Measurements from ENCODE around the gene RAP2A. TPM values are rescaled to one million over a fixed set of nuclear protein-coding genes. Genes with fewer than 3 reads are reported as not detected.

Gene RAP2A
- total RNA-seq, 1 donor from 2014 or later, result 42.5 TPM

DNA sequence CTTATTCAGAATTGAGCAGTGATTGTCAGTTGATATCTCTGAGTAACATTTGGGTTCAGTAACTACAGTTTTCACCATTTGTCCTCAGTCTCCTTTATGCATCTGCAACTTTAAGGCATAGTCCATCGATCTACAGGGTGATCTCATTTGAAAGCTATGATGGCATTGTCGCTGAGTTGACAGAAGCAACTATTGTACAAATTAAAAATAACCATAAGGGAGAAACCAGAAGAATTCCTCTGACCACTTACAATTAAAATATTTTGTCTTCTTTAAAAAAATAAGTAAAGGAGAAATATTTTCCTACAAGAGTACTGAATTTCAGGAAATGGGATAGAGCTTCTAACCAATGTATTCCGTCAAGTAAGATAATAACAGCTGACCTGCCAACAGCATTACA lies 30.6 kb downstream of the RAP2A start:
- intact Hi-C loops (cut with DNase I), result no loop called here
- Histone ChIP-seq H3K4me1 (no peaks in the 10 kb centered on the region), H3K27me3 (ENCODE audit: low read depth) (no peaks in the 10 kb centered on the region), H3K4me3 (no peak overlapping the region), H3K9me3 (no peaks in the 10 kb centered on the region), H3K36me3 (peaks cover 18% of the 10 kb centered on the region), H3K27ac (no peak overlapping the region)
- TF ChIP-seq, protein P1, sequence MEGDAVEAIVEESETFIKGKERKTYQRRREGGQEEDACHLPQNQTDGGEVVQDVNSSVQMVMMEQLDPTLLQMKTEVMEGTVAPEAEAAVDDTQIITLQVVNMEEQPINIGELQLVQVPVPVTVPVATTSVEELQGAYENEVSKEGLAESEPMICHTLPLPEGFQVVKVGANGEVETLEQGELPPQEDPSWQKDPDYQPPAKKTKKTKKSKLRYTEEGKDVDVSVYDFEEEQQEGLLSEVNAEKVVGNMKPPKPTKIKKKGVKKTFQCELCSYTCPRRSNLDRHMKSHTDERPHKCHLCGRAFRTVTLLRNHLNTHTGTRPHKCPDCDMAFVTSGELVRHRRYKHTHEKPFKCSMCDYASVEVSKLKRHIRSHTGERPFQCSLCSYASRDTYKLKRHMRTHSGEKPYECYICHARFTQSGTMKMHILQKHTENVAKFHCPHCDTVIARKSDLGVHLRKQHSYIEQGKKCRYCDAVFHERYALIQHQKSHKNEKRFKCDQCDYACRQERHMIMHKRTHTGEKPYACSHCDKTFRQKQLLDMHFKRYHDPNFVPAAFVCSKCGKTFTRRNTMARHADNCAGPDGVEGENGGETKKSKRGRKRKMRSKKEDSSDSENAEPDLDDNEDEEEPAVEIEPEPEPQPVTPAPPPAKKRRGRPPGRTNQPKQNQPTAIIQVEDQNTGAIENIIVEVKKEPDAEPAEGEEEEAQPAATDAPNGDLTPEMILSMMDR (IDR thresholded peaks at IDR 0.05), result no peak
- DNase-seq (no peak), ATAC-seq (no peak)

DNA sequence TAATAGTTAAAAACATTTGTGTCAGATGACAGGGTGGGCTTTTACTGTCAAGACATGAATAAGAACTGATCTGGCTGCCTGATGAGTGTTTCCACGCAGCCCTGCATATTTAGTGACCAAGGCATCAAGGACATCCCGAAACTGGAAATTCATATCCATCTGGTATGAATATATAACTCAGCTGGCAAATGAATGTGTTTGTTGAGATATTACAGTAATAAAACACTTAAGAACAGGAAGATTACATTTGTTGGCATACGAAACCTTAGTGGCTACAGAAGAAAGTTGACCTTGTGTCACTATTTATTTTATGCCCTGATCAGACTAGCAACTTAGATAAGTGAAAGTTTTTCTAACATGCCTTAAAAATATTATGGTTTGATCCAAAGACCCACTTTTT lies 32.8 kb downstream of the RAP2A start:
- intact Hi-C loops (cut with DNase I), result no loop called here
- no peak overlapping the region for H3K4me3 ChIP-seq
- DNase-seq (no peak), ATAC-seq (no peak)
- H3K9me3 ChIP-seq, result no peaks in the 10 kb centered on the region
- H3K27ac ChIP-seq, result no peak overlapping the region
- H3K36me3 ChIP-seq, result peaks cover 18% of the 10 kb centered on the region
- no peaks in the 10 kb centered on the region for H3K27me3 ChIP-seq (ENCODE audit: low read depth)
- TF ChIP-seq, protein P1 (IDR thresholded peaks at IDR 0.05), result no peak
- H3K4me1 ChIP-seq, result no peaks in the 10 kb centered on the region

- Histone ChIP-seq H3K4me1 (no peaks in the 10 kb centered on the region), H3K36me3 (peaks cover 18% of the 10 kb centered on the region), H3K27ac (no peak overlapping the region), H3K27me3 (ENCODE audit: low read depth) (no peaks in the 10 kb centered on the region), H3K4me3 (no peak overlapping the region), H3K9me3 (no peaks in the 10 kb centered on the region)
- no peak for ATAC-seq
- DNase-seq, result no peak
- TF ChIP-seq, protein P1 (IDR thresholded peaks at IDR 0.05), result no peak
- intact Hi-C loops (cut with DNase I), result no loop called here
These were observed 34.4 kb downstream of the RAP2A start for GRCh38 chr13:97468331-97468730.

GRCh38 chr13:97471711-97472110 lies 37.7 kb downstream of the RAP2A start:
- no peaks in the 10 kb centered on the region for H3K36me3 ChIP-seq
- H3K27ac ChIP-seq, result no peak overlapping the region
- no peak overlapping the region for H3K4me3 ChIP-seq
- TF ChIP-seq, protein P1 (IDR thresholded peaks at IDR 0.05), result no peak
- H3K27me3 ChIP-seq (ENCODE audit: low read depth), result no peaks in the 10 kb centered on the region
- H3K9me3 ChIP-seq, result no peaks in the 10 kb centered on the region
- intact Hi-C loops (cut with DNase I), result no loop called here
- ATAC-seq (no peak), DNase-seq (no peak)
- H3K4me1 ChIP-seq, result peaks cover 8% of the 10 kb centered on the region

GRCh38 chr13:97474349-97474980 lies 40.5 kb downstream of the RAP2A start:
- Histone ChIP-seq H3K27me3 (ENCODE audit: low read depth) (no peaks in the 10 kb centered on the region), H3K27ac (no peak overlapping the region), H3K36me3 (no peaks in the 10 kb centered on the region), H3K4me3 (no peak overlapping the region), H3K9me3 (no peaks in the 10 kb centered on the region), H3K4me1 (peaks cover 8% of the 10 kb centered on the region)
- DNase-seq, result no peak
- TF ChIP-seq, protein P1 (IDR thresholded peaks at IDR 0.05), result no peak
- no peak for ATAC-seq
- intact Hi-C loops (cut with DNase I), result no loop called here

Measured in lower lobe of right lung (tissue), 2 donors.